GM11168 (cell line): ENCODE data around the gene CDK2AP2.

Source experiments
- in situ Hi-C: fragments of 300-500 bp; cut with MboI; formaldehyde crosslinking; loops from one replicate; pipeline ENCODE4 v1.12.0; 2022; ENCODE audit warnings: low sequenced_read_pairs; ENCODE audit not compliant: unreplicated experiment

The CDK2AP2 gene

DNA sequence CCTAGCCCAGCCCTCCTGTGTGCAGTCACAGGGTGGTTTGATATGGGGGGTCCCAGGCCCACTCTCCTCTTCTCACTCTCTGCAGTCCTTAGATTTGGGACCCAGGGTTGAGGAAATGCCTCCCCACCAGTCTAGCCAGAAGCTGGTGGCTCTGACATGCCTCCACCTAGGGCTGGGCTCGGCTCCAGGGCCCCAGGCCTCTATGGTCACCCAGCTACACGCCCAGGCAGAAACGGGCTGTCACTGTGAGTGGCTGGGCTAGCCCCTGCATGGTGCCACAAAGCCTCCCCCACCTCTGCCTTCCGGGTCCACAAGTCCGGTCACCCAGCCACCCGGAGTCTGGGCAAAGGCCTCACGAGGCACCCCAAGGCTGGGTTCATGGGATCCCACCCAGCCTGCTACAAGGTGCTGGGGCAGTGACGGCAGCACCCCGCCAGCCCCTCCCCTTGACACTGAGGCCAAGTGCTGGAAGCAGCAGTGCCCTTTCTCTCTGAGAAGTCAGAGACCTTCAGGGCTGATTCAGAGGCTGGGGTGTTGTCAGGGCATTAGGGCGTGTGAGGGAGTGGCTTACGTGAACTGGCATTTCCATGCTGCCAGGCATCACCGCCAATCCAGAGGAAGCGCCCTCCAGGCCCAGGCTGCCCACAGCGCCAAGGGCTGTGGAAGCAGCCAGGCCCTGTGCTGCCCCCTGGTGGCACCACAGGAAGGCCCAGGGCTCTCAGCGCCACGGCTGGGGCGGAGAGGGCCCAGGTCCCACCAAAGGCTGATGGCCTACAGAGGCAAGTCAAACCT, 2.2 kb downstream of the CDK2AP2 start:
- in situ Hi-C loops = loop anchor here (10.0 kb wide), 1 partner anchor 101 kb away; the partner anchor contains the start of genes PPP1CA and TBC1D10C

DNA sequence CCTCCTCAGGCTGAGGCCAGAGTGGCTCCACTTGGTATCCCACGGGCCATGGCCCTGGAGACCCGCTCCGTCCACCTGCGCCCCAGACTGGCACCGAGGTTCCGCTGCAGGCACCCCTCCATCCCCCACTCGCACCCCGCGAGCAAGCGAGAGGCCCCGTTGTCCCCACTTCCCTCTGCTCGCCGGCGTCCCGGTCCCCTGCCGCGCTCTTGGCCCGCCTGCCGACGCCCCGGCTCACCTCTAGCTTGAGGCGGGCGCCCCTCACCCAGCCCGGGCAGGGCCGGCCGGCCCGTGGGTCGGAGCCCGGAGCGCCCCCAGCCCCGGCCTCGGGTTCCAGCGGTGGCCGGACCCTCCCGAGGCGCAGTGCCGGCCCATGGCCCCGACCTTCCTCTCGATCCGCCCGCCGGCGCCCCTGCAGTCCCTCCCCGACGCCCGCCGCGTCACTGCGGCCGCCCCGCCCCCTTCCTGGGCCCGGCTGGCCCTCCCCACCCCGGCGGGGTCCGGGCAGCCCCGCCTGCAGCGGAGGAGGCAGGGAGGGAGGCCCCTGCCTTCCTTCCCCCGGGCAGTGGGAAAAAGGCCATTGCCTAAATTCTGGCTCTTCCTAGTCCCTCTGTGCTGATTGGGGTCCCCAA, 2.9 kb downstream of the CDK2AP2 start, which contains the start of gene PITPNM1:
PITPNM1 (minus strand) TSS at position 414 of the 632 bp plus-strand sequence. CDS start 1,183 bp downstream, outside the sequence.
- in situ Hi-C loops = loop anchor here (10.0 kb wide), 1 partner anchor 100 kb away; the partner anchor contains the start of genes PPP1CA and TBC1D10C

DNA sequence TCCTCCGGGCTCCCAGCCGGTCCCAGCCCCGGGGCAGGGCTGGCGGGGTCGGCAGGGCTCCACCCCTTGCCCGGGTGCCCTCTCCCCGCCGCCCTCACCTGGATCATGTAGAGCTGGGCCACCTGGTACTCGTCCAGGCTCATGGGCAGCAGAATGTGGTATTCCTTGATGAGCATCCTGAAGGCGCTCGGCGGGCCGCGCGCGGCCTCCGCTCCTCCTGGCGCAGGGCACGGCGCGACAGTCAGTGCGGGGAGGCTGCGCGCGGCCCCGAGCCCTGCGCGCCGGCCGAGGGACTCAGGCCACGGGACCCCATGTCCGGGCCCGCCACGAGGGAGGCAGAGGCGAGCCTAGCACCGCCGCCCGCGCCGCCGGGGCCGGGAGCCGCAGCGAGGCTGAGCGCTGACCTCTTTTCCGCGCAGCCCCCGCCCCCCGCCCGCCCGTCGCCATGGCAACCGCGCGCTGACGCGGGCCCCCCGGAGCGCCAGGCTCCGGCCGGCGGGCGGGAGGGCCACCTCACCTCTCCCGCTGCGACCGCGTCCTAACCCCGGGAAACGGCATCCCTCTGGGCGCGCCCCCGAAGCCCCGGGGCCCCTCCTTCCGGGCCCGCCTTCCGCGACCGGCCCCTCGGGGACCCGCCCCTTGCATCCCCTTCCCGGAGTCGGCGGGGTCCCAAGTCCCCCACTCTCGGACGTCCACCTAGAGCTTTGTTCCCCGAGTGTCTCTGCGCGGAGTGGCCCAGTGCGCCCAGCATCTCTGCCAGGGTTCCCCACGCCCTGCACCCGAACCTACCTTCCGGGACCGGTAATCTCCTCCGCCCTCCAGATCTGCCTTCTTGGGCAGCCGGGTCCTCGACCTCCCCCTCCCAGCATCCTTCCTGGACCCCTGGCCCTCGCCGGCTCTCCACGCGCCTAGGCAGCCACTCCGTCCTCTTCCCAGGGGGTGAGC, 3.7 kb downstream of the CDK2AP2 start:
- in situ Hi-C loops = loop anchor here (10.0 kb wide), 1 partner anchor 99 kb away; the partner anchor contains the start of genes PPP1CA and TBC1D10C

DNA sequence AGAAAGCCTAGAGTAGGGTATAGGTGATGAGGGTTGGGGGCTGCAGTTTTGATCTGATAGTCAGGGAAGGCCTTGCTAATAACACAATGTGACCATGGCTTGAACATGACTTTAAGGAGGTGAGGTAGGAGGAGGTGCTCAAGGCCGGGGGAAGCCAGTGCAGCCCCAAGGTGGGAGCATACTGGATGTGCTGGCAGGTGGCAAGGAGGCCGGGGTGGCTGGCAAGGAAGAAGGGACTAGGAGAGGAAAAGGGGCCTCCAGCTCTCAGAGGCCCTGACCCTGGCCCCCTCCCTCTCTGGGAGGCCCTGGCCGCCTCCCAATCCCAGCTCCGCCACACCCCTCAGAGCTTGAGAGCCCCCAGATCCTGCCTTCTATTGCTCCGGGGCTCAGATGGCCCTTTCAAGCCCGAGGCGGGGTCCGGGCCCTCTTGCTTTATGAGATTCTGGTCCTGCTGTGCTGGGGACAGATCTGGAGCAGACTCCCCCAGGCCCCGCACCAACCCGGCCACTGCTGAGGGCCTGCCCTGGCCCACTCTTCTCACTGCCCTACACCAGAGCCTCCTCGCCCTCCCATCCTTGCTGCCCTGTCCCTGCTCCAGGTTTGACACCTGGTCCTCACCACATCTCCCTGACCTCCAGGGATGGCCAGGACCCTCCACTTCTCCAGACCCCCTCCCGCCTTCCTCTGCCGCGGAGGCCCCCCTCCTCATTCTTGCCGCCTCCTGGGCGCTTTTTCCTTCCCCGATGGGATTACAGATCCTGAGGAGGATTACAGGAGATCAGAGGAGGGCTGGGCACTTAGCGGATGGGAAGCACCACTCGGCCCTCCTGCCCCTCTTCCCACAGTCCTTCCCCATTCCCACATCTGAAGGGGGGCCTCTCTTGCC, 4.6 kb downstream of the CDK2AP2 start:
- in situ Hi-C loops = loop anchor here (10.0 kb wide), 1 partner anchor 99 kb away; the partner anchor contains the start of genes PPP1CA and TBC1D10C

DNA sequence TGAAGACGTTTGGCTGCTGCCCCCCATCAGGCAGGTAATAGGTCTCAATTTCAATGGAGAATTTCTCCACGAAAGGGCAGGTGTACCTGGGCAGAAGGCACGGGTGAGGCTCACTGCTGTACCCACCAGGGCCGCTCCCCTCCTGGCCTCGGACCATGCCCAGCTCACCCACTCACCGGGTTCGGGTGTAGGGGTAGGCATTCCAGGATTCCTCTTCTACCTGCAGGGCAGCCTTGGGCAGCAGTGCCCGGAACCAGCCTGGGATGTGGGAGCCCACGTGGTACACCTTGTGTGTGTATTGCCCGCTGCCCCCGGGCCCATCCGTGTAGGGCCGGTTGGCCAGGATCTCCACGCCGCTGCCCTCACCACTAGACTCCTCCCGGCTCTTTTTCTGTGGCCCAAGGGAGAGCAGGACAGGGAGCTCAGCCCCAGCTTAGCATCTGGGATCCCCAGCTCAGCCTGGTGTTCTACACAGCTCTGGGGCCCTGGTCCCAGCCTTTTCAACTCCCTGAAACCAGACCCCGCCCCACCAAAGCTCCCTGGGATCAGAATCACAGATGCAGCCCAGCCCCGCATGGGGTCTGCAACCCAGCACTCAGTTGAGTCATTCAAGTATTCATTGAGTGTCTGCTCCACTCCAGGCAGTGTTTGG, 5.5 kb downstream of the CDK2AP2 start:
- in situ Hi-C loops = loop anchor here (10.0 kb wide), 1 partner anchor 98 kb away; the partner anchor contains the start of genes PPP1CA and TBC1D10C

DNA sequence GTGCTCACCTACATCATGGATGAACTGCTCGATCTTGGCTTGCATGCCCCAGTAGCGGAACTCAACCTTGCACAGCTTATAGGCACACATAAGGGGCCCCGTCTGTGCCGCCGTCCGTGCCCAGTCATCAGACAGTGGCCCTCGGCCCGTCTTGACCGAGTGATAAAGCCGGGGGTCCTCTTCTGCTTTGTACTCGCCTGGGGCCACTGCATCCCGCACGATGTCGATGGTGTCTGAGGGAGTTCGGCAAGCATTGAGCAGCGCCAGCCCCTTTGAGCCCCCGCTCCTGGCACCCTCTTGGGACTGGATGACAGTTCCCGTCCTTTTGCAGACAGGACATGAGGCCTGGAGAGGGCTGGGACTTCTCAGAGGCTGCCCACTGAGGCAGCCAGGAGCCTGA, 6.1 kb downstream of the CDK2AP2 start:
- in situ Hi-C loops = loop anchor here (10.0 kb wide), 1 partner anchor 97 kb away; the partner anchor contains the start of genes PPP1CA and TBC1D10C

DNA sequence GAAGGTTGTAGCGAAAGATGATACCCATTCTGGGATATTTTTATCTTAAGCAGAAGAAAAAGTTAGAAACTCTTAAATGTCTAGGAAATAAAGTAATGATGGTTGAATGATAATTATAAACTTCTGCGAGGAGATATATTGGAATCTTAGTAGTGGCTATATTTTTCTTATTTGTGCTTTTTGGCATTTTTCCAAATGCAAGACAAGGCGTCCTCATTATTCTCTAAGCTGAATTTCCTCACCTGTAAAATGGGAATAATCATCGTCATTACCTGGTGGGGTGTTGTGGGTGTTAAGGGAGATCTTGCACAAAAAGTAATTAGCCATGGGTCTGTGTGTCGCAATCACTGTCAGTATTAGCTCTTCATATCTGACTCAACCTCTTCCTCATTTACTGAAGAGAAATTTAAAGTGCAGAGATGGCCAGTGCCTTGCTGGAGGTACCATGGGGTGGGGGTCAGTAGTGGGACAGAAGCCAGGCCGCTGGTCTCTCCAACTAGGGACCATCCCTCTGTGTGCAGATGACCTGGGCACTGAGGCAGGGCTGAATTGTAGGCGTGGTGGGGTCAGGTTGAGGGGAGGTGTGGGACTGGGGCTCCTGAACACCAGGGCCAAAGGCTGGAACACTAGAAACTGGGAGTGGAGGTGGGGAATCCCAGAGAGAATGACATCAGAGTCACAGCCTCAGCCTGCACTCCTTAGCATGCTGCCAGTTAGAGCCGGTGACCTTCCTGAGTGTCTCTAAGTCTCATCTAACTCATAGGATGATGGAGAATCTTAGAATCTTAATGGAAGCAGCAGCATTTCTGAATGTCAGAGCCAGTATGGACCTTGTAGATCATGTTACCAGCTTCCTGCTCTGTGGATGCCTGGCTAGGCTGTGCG, 6.9 kb downstream of the CDK2AP2 start:
- in situ Hi-C loops = loop anchor here (10.0 kb wide), 1 partner anchor 96 kb away; the partner anchor contains the start of genes PPP1CA and TBC1D10C

DNA sequence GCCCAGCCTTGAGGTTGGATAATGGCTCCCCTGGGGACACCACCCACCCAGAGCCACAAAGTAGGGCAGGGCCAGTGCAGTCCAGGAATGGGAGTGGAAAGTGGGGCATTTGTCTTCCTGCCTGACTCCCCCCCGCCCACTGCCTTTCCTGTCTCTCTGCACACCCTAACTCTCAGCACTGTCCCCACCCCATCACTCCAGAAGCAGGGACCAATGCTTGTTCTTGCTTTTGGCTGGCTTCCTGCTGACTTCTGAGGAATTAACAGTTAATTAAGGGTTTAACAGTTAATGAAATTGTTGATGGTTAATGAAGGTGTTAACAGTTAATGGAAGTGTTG, 7.5 kb downstream of the CDK2AP2 start:
- in situ Hi-C loops = loop anchor here (10.0 kb wide), 1 partner anchor 96 kb away; the partner anchor contains the start of genes PPP1CA and TBC1D10C

DNA sequence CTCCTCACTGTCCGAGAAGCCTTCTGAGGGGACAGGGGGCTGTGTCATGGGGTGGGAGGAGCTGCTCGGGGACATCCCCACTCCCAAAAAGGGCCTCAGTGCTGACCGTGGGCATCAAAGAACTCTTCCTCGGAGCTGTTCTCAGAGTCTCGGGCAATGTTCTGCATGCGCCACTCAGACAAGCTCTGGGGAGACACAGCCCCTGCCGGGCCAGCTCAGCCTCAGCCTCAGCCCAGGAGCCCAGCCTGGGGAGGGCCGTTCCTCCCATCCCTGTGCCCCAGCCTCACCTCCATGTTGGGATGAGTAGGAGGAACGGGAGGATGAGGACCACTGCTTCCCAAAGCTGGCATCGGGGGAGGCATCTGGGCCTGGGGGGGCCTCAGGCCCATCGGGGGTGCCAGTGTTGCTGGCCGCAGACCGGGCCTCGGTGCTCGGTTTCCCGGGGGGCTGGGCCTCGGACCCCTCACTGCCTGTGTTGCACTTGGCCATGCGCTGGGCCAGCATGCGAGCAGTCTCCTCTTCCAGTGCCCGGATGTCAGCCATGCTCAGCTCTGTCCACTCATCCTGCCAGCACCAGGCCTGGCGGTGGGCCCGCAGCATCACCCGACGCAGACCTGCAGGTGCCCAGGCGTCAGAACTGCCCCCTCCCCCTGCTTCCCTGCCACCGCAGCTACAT, 8.0 kb downstream of the CDK2AP2 start:
- in situ Hi-C loops = loop anchor here (10.0 kb wide), 1 partner anchor 95 kb away; the partner anchor contains the start of genes PPP1CA and TBC1D10C

DNA sequence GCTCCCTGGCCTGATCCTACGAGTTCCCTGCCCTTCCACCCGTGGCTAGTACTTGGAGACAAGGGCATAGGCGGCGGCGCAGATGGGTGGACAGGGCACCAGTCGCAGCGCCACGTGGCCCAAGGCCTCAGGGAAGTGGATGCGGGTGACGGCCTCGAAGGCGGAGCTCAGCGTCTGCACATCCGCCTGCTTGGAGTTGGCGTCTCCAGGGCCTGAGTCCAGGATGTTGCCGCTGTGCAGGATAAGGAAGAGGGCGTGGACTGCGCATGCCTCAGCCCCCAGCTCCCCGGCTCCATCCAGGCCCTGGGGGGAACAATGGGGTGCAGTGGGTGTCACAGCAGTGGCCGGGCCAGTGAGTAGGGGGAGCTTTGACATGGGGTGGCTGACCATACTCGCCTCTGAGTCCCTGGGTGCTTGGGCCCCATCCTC, 9.4 kb downstream of the CDK2AP2 start:
- in situ Hi-C loops = no loop called here

DNA sequence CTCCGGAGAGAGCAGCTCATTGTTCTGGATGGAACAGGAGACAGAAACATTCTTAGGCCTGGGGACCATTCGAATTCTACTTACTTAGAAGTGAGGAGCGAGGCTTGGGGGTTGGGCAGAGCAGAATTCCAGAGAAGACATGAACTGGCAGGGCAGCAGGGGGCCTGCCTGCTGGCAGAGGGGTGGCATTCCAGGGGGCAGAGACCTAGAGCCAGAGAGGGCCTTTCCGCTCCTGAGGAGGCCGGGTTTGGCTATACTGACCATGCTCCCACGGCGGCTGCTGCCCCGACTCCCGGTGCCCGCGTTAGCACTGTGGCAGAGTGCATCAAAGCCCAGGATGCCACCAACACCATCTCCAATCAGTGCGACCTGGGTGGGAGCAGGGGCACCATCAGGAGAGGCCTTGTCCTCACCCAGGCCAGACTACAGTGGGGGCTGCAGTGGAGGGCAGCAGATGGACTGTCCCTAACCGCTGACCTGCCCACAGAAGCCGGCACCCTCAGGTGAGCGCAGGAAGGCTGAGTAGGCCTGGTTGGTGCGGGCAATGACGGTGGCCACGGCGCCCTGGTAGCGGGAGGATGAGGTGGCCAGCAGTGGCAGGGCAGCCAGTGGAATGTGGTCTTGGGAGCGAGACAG, 10.2 kb downstream of the CDK2AP2 start:
- in situ Hi-C loops = no loop called here

DNA sequence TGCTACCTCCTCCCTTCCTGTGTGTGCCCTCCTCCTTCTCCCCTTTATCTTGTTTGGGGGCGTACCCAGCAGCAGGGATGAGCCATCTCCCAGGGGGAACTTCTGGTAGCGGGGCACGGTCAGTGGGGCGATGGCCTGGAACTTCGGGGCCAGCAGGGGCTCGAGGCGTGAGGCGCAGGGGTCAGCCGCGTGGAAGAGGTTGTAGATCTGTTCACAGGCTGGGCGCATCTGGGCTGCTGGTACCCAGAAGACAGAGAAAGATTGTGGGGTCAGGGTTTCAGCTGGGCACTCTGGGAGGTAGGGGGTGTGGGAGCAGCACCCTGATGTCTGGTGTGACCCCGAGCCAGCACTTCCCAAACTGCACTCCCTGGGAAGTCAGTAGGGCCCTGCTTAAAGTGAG, 11.8 kb downstream of the CDK2AP2 start:
- in situ Hi-C loops = no loop called here

DNA sequence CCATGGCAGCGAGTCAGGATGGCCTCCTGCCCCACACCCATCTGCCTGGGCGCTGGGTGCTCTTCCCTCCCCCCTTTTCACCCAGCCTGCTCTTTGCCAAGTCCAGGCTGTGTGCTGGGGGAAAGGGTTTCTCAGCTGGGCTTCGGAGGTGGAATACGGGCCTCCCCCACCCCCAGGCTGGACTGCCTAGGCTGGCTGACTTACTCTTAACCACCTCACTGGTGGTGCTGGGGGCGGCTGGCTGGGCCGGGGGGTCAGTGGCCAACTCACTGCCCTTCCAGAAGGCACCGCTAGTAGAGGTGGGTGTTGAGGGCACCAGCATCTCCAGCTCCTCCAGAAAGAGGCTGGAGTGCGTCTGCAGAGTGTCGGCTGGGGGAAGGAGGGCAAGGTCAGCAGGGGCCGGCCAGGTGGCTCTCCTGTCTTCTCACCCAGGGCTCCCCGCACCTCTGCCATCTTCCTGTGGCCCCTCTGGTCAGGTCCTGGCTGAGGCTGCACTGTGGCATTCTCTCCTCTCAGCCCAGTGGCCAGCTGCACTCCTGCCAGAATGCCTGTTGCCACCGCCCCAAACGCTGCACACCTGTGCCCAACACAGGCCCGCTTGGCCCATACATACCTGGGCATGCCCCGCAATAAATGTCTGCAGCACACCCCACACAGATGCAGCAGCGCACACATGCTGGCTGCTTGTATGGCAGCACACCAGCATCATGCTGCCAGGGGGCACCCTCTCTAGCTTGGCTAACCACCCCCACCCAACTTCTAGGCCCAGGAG, 12.5 kb downstream of the CDK2AP2 start:
- in situ Hi-C loops = no loop called here

DNA sequence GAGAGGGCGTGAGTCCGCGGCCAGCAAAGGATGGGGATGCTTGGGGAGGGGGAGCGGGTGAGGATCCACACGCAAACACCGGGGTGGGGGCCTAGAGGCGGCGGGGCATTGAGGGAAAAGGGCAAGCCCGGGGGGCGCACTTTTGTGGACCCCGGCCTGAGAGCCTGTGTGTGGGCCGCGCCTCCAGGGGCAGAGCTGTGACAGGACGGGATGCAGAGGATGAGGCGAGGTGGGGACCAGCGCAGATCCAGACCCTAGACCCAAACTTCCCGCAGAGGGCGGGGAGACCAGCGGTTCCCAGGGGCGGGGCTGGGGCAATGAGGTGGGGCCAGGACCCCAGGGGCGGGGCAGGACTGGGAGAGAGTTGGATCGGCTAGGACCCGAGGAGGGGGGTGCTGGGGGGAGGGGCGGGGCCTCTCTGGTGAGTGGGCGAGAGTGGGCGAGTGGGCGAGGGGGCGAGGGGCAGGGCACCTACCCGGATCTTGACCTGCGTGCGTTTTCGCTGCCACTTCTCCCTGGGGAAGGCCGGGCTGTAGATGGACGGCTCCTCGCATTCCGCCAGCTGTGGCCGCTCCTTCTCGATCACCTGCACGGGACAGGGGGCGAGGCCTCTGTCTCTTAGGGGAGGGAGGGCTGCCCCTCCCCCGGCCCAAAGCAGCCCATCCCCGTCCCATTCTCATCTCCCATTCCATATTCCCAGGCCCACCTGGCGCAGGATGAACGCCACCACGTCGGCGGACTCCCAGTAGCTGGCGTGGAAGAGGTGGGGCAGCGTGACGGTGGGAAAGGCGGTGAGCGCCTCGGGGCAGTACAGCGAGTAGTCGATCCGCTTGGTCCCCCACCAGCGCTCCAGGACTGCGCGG, 13.4 kb downstream of the CDK2AP2 start:
- in situ Hi-C loops = no loop called here
